ENCODE data around the gene STX10. TPM values are rescaled to one million over a fixed set of nuclear protein-coding genes. Genes with fewer than 3 reads are reported as not detected.

The STX10 gene, protein sequence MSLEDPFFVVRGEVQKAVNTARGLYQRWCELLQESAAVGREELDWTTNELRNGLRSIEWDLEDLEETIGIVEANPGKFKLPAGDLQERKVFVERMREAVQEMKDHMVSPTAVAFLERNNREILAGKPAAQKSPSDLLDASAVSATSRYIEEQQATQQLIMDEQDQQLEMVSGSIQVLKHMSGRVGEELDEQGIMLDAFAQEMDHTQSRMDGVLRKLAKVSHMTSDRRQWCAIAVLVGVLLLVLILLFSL
- total RNA-seq (2014; rRNA removed): 179 and 243 TPM in 2 replicates
- Bru-seq, nascent RNA: percentile 80 among the genes with signal in this experiment
- percentile 90 among the genes with signal in this experiment for BruChase-seq, experiment 1, labeled RNA remaining after a 6-hour chase
- percentile 89 among the genes with signal in this experiment for BruChase-seq, experiment 2, labeled RNA remaining after a 2-hour chase
- long read RNA-seq, transcript STX10-207 (7 exons, 1,241 nt): minor isoform, 14 of 320 reads
- long read RNA-seq, transcript STX10-204 (8 exons, 1,136 nt): major isoform, 181 of 320 reads
- long read RNA-seq, partial matches to known transcripts: 93 of 320 reads
- long read RNA-seq, other reads (novel, unspliced or antisense): 26 of 320 reads

DNA sequence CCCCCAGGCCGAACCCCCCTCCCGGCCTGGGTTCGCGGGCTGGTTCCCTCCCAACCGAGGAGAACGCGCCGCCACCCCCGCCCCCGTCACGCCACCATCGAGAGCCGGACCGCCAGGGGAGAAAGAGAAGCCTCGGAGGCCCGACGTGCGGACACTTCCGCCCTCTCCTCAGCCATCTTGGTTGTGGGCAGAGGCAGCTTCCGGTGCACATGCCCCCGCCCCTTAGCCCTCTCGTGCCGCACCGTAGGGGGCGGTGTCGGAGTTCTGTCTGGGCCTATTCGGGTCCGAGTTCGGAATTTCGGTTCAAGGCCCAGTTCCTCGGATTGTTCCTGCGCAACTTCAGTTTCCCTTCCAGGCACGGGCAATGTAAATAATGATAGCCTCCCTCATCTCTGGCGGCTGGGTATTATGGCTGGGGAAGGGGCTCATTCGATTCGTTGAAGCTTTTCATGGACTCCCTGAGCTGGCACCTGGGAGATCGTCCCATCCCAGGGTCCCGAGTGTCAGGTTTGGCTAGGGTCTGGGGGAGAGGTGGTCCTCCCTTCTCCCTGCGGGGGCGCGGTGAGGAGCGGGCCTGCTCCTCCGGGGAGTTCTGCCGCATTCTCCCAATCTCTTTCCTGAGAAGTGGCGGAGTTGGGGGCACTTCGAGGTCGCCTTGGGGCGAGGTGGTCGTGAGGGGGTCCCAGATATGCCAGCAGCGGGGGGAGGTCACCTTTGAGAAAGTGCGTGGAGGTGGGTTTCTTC, at the start of gene STX10, which contains the start of gene IER2:
TSS of gene STX10 (minus strand) at position 189 of the 744 bp plus-strand sequence. CDS start 202 bp downstream, outside the sequence.
TSS of gene IER2 (plus strand) at position 225 of the 744 bp plus-strand sequence. CDS start 2,776 bp downstream, outside the sequence.
- peak; percentile 97 for DNase-seq
- H3K79me2 ChIP-seq (ENCODE audit: low read length): peaks cover 63% of the 10 kb centered on the region
- intact Hi-C loops (cut with micrococcal nuclease): loop anchor here (1.0 to 5.0 kb wide), 2 partner anchors 33 to 48 kb away; partner anchors contain the start of gene LYL1

GRCh38 chr19:13198634-13199033, 48.5 kb upstream of the STX10 start:
- H3K36me3 ChIP-seq (ENCODE audit: low read depth, low read length): no peaks in the 10 kb centered on the region
- intact Hi-C loops (cut with micrococcal nuclease): no loop called here
- no peak overlapping the region for H3K4me3 ChIP-seq (ENCODE audit: low read length)
- H4K20me1 ChIP-seq (ENCODE audit: low read length): no peaks in the 10 kb centered on the region
- no peak overlapping the region for H3K9ac ChIP-seq (ENCODE audit: low read length)
- no peaks in the 10 kb centered on the region for H3K4me1 ChIP-seq (ENCODE audit: insufficient read depth, low read length)
- DNase-seq: no peak
- H3K27me3 ChIP-seq (ENCODE audit: low read length): no peaks in the 10 kb centered on the region
- no peak for TF ChIP-seq EZH2 (IDR thresholded peaks at IDR 0.05; ENCODE audit: low read length, unreplicated experiment)
- no peak for TF ChIP-seq CTCF (conservative IDR thresholded peaks at IDR 0.05; ENCODE audit: low read depth, low read length)
- no peak for TF ChIP-seq EZH2phosphoT487 (IDR thresholded peaks at IDR 0.05; ENCODE audit: borderline replicate concordance, low read length)
- ATAC-seq: no peak
- no peak overlapping the region for H3K27ac ChIP-seq (ENCODE audit: low read length)
- no peaks in the 10 kb centered on the region for H3K9me3 ChIP-seq (ENCODE audit: low read length)
- CTCF ChIA-PET: no interaction called here
- H2AFZ ChIP-seq (ENCODE audit: low read length): no peak overlapping the region
- H3K4me2 ChIP-seq (ENCODE audit: low read length): no peak overlapping the region
- BruUV-seq (replicated peaks): no TSS peak
- no peaks in the 10 kb centered on the region for H3K79me2 ChIP-seq (ENCODE audit: low read length)
- POLR2A ChIA-PET (ENCODE audit: unreplicated experiment): no interaction called here
- no peaks in the 10 kb centered on the region for H3F3A ChIP-seq (ENCODE audit: low read length, unreplicated experiment)
- no peaks in the 10 kb centered on the region for H3K9me2 ChIP-seq (replicated peaks; ENCODE audit: low read length)

More for the DNA sequence above, at the start of gene STX10, which contains the start of gene IER2:
- Histone ChIP-seq H3K4me1 (ENCODE audit: insufficient read depth, low read length) (peaks cover 11% of the 10 kb centered on the region; the same call in 1 of the 2 replicates), H3K9me3 (ENCODE audit: low read length) (no peaks in the 10 kb centered on the region), H3F3A (ENCODE audit: low read length, unreplicated experiment) (peaks cover 7% of the 10 kb centered on the region), H4K20me1 (ENCODE audit: low read length) (peaks cover 17% of the 10 kb centered on the region), H3K27me3 (ENCODE audit: low read length) (no peaks in the 10 kb centered on the region), H3K27ac (ENCODE audit: low read length) (peak within 1 kb of the TSS; percentile 66), H2AFZ (ENCODE audit: low read length) (peak within 1 kb of the TSS; percentile 80), H3K9ac (ENCODE audit: low read length) (peak within 1 kb of the TSS; percentile 90), H3K36me3 (ENCODE audit: low read depth, low read length) (peaks cover 14% of the 10 kb centered on the region), H3K4me3 (ENCODE audit: low read length) (peak within 1 kb of the TSS; percentile 83), H3K4me2 (ENCODE audit: low read length) (peak within 1 kb of the TSS; percentile 98), H3K9me2 (replicated peaks; ENCODE audit: low read length) (no peaks in the 10 kb centered on the region)
- BruUV-seq (replicated peaks): no TSS peak
- TF ChIP-seq EZH2phosphoT487 (IDR thresholded peaks at IDR 0.05; ENCODE audit: borderline replicate concordance, low read length): no peak
- TF ChIP-seq EZH2 (IDR thresholded peaks at IDR 0.05; ENCODE audit: low read length, unreplicated experiment): no peak
- TF ChIP-seq CTCF (conservative IDR thresholded peaks at IDR 0.05; ENCODE audit: low read depth, low read length): peak; percentile 70
- ChIA-PET CTCF (interaction anchor here (0.5 to 0.8 kb wide), 3 partner anchors 13 to 92 kb away, joined by 3 read pairs; no protein-coding TSS in a partner anchor), POLR2A (ENCODE audit: unreplicated experiment) (interaction anchor here (0.6 kb wide), 1 partner anchor 173 kb away, joined by 3 read pairs; no protein-coding TSS in a partner anchor)
- ATAC-seq: peak; percentile 41
